Stimulated activated memory B cell treated with anti-CD40 and anti-IgM and Interleukin-4, amounts not matched to agents 10 μg/mL and 1 μg/mL and 100 μg/mL, for 72 hours (primary cell): ENCODE data around the gene MAP2K4.

Experiments used
- ATAC-seq: fragments of 150-1000 bp; cut with Tn5 transposase; 2 replicates; pipeline ENCODE4 v1.10.0; 2021
- H3K27ac Mint-ChIP-seq: one replicate; pipeline ENCODE4 v1.8.0; 2022; ENCODE audit warnings: mild to moderate bottlenecking, mixed read lengths
- H3K27me3 Mint-ChIP-seq: one replicate; pipeline ENCODE4 v1.8.0; 2022; ENCODE audit warnings: mixed read lengths
- H3K36me3 Mint-ChIP-seq: one replicate; pipeline ENCODE4 v1.8.0; 2022; ENCODE audit warnings: mixed read lengths
- H3K4me1 Mint-ChIP-seq: one replicate; pipeline ENCODE4 v1.8.0; 2022; ENCODE audit warnings: mixed read lengths
- H3K4me3 Mint-ChIP-seq: one replicate; pipeline ENCODE4 v1.8.0; 2022; ENCODE audit warnings: mild to moderate bottlenecking, moderate library complexity, mixed read lengths
- H3K9me3 Mint-ChIP-seq: one replicate; pipeline ENCODE4 v1.8.0; 2022; ENCODE audit warnings: mixed read lengths

Gene MAP2K4

DNA sequence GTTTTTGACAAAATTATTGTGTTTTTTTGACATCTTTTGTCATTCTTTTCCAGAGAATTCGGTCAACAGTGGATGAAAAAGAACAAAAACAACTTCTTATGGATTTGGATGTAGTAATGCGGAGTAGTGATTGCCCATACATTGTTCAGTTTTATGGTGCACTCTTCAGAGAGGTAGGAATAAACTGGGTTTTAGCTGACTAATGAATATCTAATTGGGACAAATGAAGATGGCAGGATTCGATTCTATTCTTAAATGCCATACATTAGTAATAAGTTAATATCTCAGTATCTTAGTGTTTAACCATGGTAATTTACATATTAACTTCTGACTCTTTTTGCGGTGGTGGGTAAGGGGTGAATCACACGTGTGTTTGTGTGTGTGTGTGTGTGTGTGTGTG, 74.8 kb downstream of the MAP2K4 start:
- no peaks in the 10 kb centered on the region for H3K9me3 Mint-ChIP-seq
- peaks cover 22% of the 10 kb centered on the region for H3K4me1 Mint-ChIP-seq
- peaks cover 45% of the 10 kb centered on the region for H3K36me3 Mint-ChIP-seq
- no peak overlapping the region for H3K27ac Mint-ChIP-seq
- no peaks in the 10 kb centered on the region for H3K27me3 Mint-ChIP-seq
- ATAC-seq: no peak
- no peak overlapping the region for H3K4me3 Mint-ChIP-seq

DNA sequence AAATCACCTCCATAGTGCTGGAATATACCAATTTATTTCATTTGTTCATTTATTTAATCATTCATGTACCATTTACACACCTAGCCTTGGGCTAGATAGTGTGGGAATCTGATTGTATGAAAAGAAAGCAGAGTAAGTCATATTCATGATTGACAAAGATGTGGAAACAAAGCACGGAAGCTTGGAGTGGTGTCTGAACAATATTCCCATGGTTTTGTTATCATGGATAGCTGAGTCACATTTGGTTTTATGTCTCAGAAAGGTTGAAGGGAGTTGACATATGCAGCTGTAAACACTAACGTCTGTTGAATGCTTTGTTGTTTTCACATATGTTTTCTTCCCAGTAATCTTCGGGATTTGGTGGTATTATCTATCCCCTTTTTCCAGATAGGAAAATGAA, 76.6 kb downstream of the MAP2K4 start:
- H3K4me3 Mint-ChIP-seq: no peak overlapping the region
- H3K9me3 Mint-ChIP-seq: no peaks in the 10 kb centered on the region
- peaks cover 22% of the 10 kb centered on the region for H3K4me1 Mint-ChIP-seq
- H3K36me3 Mint-ChIP-seq: peaks cover 49% of the 10 kb centered on the region
- no peaks in the 10 kb centered on the region for H3K27me3 Mint-ChIP-seq
- no peak for ATAC-seq
- H3K27ac Mint-ChIP-seq: no peak overlapping the region

DNA sequence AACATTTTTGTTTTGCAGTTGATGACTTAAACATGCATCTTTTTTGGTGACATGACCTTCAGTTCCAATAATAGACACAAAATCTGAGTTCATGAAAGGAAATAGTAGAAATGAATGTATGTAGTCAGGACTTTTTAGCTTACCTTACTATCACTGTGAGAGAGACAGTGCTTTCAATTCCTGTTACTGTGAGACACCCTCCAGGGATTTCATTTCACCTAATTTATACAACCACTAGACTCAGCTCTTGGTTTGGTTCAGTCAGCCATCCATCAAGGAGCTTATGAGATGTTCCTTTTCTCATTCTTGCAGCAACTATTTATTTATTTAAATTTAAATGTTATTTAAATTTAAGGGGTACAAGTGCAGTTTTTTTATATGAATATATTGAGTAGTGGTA, 77.9 kb downstream of the MAP2K4 start:
- Mint-ChIP-seq H3K36me3 (peaks cover 55% of the 10 kb centered on the region), H3K27me3 (no peaks in the 10 kb centered on the region), H3K4me3 (no peak overlapping the region), H3K9me3 (no peaks in the 10 kb centered on the region), H3K27ac (no peak overlapping the region), H3K4me1 (peaks cover 22% of the 10 kb centered on the region)
- ATAC-seq: peak; percentile 97

DNA sequence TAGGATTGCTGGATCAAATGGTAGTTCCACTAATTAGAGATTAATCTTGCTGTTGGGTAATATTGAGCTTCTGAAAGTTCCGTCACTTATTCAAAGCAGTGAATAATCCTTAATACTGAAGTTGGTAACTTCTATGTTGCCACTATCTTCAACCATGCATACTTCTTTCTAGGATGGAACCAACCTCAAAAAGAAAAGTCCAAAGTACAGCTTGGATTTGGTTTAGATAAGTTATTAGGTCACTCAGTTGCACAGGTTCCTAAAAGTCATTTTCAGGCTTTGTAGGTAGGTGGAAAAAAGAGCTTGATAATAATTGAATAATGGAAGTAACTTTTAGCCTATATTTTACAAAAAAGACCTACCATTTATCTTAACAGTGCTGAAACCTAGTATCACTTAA, 78.7 kb downstream of the MAP2K4 start:
- Mint-ChIP-seq H3K4me3 (no peak overlapping the region), H3K27me3 (no peaks in the 10 kb centered on the region), H3K27ac (no peak overlapping the region), H3K4me1 (peaks cover 22% of the 10 kb centered on the region), H3K36me3 (peaks cover 57% of the 10 kb centered on the region), H3K9me3 (no peaks in the 10 kb centered on the region)
- ATAC-seq: no peak

DNA sequence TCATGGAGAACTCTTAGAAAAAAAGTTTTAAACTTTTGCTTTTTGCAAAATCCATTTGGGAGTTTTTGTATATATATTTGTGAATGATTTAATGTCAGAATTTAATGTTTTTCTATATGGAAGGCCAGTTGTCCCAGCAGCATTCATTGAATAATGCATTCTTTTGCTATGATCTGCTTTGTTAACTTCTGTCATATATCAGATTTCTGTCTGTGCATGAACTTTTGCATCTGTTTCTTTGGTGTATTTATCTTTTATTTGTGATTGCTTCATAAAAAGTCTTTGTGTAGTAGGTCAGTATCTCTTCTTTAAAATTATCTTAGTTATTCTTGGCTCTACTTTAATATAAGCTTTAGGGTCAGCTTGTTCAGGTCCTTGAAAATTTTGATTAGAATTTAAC, 84.2 kb downstream of the MAP2K4 start:
- peaks cover 13% of the 10 kb centered on the region for H3K4me1 Mint-ChIP-seq
- H3K27me3 Mint-ChIP-seq: no peaks in the 10 kb centered on the region
- no peak overlapping the region for H3K4me3 Mint-ChIP-seq
- no peaks in the 10 kb centered on the region for H3K9me3 Mint-ChIP-seq
- H3K36me3 Mint-ChIP-seq: peaks cover 39% of the 10 kb centered on the region
- no peak overlapping the region for H3K27ac Mint-ChIP-seq
- ATAC-seq: no peak

DNA sequence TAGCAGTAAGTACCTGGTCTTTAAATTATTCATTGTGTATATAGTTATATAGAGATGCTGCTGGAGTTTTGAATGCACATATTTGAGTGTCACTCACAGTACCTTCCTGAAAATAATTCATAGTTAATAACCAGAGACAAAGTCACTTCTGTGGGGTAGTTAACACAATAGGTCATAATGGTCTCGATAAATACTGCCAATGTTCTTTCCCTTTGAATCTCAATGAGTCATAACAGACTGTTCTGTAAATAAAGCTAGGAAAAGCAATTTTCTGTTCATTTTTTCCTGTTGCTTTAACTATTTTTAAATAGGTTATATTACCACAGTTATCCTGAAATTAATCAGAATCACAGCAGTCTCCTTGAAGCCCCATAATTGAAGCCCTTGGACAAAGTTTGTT, 87.2 kb downstream of the MAP2K4 start:
- Mint-ChIP-seq H3K27me3 (no peaks in the 10 kb centered on the region), H3K9me3 (no peaks in the 10 kb centered on the region), H3K36me3 (peaks cover 42% of the 10 kb centered on the region), H3K27ac (no peak overlapping the region), H3K4me1 (peaks cover 7% of the 10 kb centered on the region), H3K4me3 (no peak overlapping the region)
- no peak for ATAC-seq

DNA sequence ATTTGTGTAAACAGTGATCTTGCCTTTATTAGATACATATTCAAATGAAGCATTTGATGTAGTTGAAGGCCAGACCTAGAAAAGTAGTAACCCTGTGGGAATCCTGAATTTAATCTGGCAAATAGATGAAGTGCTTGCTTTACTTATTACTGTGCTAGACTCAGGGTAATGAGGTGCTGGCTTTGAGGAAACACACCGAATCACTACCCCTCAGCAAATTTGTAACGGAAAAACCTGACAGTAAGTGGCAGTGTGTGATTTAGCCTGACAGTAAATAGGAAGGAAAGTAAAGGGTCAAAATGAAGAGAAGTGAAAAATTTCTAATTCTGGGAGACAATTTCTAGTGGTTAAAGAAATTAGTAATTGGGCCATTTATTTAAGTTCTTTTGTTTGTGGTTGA, 90.2 kb downstream of the MAP2K4 start:
- Mint-ChIP-seq H3K27ac (no peak overlapping the region), H3K36me3 (peaks cover 54% of the 10 kb centered on the region)

DNA sequence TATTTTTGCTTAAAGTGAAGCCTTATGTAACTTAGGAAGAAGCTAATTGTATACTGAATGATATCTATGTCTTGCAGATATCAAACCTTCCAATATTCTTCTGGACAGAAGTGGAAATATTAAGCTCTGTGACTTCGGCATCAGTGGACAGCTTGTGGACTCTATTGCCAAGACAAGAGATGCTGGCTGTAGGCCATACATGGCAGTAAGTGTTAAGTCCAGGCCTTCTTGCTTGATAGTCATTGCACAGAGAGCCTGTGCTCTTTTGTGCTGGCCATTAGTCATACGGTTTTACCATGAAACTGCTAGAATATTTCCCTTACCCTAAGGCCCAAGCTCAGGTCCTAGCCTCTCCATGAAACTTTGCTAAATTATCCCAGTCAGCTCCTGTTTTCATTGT, 92.5 kb downstream of the MAP2K4 start:
- Mint-ChIP-seq H3K9me3 (no peaks in the 10 kb centered on the region), H3K4me3 (no peak overlapping the region), H3K27me3 (no peaks in the 10 kb centered on the region), H3K36me3 (peaks cover 68% of the 10 kb centered on the region), H3K27ac (no peak overlapping the region), H3K4me1 (no peaks in the 10 kb centered on the region)
- no peak for ATAC-seq

More for the DNA sequence above, 90.2 kb downstream of the MAP2K4 start:
- no peak for ATAC-seq
- Mint-ChIP-seq H3K4me1 (peaks cover 1% of the 10 kb centered on the region), H3K27me3 (no peaks in the 10 kb centered on the region), H3K4me3 (no peak overlapping the region), H3K9me3 (no peaks in the 10 kb centered on the region)

DNA sequence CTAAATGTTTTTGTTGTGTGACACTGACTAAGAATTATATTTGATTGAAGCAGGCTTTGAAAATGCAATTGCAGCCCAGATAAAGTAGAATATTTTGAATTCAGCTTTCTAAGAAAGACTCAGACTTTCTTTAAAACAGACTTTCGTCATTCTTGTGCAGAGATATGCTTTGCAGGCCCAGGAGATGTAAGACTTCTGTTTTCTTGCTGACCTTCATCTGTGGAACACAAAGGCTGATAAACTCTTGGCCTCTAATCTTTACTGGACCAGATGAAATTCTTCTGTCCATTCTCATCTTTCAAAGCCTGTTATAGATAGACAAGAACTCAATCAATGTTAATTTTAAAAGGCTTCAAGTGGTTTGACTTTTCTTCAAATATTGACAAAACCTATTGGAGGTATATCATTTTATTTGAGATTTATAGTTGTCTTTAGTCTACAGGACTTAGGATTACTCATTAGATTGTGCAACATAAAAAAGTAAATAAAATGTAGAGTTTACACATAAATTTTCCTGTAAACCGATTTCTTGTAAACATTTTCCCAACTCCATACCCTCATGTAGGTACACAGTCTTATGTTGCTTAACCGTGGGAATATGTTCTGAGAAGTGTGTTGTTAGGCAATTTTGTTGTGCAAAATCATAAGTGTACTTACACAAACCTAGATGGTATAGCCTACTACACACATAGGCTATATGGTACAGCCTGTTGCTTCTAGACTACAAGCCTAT, 94.2 kb downstream of the MAP2K4 start:
- no peak for ATAC-seq
- no peaks in the 10 kb centered on the region for H3K27me3 Mint-ChIP-seq

DNA sequence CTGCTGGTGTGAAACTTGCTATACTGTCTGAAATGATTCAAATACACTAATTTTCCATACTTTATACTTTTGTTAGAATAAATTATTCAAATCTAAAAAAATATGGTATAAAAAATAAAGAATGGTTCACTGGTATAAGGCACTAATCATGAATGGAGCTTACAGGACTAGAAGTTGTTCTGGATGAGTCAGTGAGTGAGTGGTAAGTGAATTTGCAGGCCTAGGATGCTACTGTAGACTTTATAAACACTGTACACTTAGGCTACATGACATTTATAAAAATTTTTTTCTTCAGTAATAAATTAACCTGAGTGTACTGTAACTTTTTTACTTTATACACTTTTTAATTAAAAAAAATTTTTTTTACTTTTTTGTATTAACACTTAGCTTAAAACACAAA, 95.5 kb downstream of the MAP2K4 start:
- no peak overlapping the region for H3K4me3 Mint-ChIP-seq
- no peaks in the 10 kb centered on the region for H3K9me3 Mint-ChIP-seq
- H3K4me1 Mint-ChIP-seq: no peaks in the 10 kb centered on the region
- peaks cover 72% of the 10 kb centered on the region for H3K36me3 Mint-ChIP-seq
- H3K27me3 Mint-ChIP-seq: no peaks in the 10 kb centered on the region
- no peak overlapping the region for H3K27ac Mint-ChIP-seq
- no peak for ATAC-seq

More for the DNA sequence above, 94.2 kb downstream of the MAP2K4 start:
- Mint-ChIP-seq H3K27ac (no peak overlapping the region), H3K4me3 (no peak overlapping the region), H3K9me3 (no peaks in the 10 kb centered on the region), H3K4me1 (no peaks in the 10 kb centered on the region), H3K36me3 (peaks cover 79% of the 10 kb centered on the region)

DNA sequence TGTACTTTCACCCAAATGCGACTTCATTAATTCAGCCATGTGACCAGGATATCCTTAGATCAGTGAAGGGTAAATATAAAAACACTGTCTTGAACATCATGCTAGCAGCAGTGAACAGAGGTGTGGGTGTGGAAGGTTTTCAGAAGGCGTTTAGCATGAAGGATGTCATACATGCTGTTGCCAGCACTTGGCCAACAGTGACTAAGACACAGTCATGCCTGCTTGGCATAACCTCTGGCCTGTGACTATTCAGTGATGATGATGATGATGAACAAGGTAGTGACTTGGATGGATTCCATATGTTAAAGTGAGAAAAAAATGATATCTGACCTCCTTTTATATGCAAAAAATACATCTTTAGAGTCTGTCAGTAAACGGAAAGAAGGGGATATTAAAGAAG, 97.9 kb downstream of the MAP2K4 start:
- H3K27ac Mint-ChIP-seq: no peak overlapping the region
- peaks cover 65% of the 10 kb centered on the region for H3K36me3 Mint-ChIP-seq
- H3K9me3 Mint-ChIP-seq: no peaks in the 10 kb centered on the region
- H3K4me3 Mint-ChIP-seq: no peak overlapping the region
- no peak for ATAC-seq
- peaks cover 5% of the 10 kb centered on the region for H3K4me1 Mint-ChIP-seq
- no peaks in the 10 kb centered on the region for H3K27me3 Mint-ChIP-seq

DNA sequence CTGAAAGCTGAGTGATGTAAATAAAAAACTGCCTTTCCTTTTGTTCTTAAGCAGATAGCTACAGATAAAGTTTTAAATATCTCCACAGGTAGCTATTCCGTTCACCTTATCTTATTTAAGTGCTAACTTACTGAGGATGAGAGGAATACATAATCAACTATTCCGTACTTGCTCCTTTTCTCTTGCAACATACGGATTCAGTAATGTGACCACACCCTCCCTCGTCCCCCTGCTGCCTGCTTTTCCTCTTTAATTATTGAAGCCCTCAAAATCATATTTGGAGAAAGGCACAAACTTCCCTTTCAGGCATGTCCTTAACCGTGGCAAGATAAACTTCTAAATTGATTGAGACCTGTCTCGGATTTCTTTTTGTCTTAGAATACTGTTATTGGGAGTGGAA, 101.4 kb downstream of the MAP2K4 start:
- no peak overlapping the region for H3K27ac Mint-ChIP-seq
- no peak for ATAC-seq
- no peaks in the 10 kb centered on the region for H3K27me3 Mint-ChIP-seq
- H3K36me3 Mint-ChIP-seq: peaks cover 73% of the 10 kb centered on the region
- H3K4me3 Mint-ChIP-seq: no peak overlapping the region
- peaks cover 7% of the 10 kb centered on the region for H3K4me1 Mint-ChIP-seq
- H3K9me3 Mint-ChIP-seq: peaks cover 3% of the 10 kb centered on the region

DNA sequence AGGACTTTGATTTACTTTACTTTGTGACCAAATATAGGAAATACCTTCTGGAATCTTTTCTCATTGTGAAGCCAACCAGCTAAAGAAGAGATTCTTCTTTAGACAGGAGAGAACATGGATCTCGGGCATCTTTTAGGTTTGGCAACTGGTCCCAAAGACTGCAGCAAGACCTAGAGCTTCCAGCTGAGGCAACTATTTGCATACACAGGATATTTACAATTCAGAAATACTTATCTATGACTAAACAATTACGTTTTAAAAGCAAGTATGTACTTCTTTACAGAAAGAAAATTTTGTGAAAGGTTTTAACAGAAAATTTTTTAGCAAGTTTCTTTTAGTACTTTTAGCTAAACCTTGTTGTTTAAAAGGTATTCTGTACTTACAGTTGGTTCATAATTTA, 106.5 kb downstream of the MAP2K4 start:
- Mint-ChIP-seq H3K4me3 (no peak overlapping the region), H3K9me3 (peaks cover 3% of the 10 kb centered on the region), H3K4me1 (peaks cover 7% of the 10 kb centered on the region), H3K27ac (no peak overlapping the region), H3K36me3 (peaks cover 91% of the 10 kb centered on the region), H3K27me3 (no peaks in the 10 kb centered on the region)
- ATAC-seq: no peak

DNA sequence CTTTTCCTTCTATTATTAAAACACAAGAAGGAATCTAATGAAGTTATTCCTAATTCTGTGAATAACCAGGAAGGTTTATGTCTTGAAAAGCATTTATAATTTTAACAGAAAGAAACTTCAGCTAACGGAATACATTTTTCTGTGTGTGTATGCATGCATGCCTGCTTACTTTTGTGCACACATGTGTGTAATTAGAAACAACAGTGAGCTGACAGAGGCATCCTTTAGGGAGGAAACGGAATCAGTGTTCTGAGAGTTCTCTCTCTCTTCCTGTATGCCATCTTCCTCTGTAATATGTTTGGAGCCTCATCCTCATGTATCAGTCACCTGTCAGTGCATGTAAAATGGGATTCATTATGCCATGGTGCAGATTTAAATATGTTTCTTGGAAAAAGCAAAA, 107.0 kb downstream of the MAP2K4 start:
- no peak for ATAC-seq
- Mint-ChIP-seq H3K4me1 (peaks cover 7% of the 10 kb centered on the region), H3K9me3 (peaks cover 3% of the 10 kb centered on the region), H3K27me3 (no peaks in the 10 kb centered on the region), H3K27ac (no peak overlapping the region), H3K36me3 (peaks cover 93% of the 10 kb centered on the region), H3K4me3 (no peak overlapping the region)

DNA sequence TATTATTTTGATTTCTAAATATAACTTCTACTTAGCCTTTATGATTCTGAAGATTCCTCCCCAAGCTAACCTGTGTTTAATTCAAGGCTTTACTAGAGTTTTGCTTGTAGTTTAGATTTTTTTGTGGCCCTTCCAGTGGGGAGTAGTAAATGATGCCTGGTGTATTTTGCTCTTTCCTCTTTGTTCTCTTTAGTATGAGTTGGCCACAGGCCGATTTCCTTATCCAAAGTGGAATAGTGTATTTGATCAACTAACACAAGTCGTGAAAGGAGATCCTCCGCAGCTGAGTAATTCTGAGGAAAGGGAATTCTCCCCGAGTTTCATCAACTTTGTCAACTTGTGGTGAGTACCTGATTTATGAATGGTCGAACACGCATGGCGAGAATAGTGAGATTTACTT, 108.3 kb downstream of the MAP2K4 start:
- H3K27me3 Mint-ChIP-seq: no peaks in the 10 kb centered on the region
- H3K4me1 Mint-ChIP-seq: no peaks in the 10 kb centered on the region
- ATAC-seq: no peak
- H3K9me3 Mint-ChIP-seq: peaks cover 3% of the 10 kb centered on the region
- no peak overlapping the region for H3K27ac Mint-ChIP-seq
- H3K4me3 Mint-ChIP-seq: no peak overlapping the region
- H3K36me3 Mint-ChIP-seq: peaks cover 93% of the 10 kb centered on the region

DNA sequence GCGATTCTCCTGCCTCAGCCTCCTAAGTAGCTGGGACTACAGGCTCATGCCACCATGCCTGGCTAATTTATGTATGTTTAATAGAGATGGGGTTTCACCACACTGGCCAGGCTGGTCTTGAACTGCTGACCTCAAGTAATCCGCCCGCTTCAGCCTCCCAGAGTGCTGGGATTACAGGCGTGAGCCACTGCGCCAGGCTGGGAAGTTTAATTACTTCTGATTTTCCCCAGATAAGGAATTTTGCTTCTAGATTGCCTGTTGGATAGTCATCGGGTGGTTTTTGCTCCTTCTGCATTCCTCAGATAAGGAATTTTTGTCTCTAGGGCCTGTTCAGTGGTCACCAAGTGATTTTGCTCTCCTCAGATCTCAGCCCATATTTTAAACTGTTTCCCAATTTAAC, 112.5 kb downstream of the MAP2K4 start:
- no peak overlapping the region for H3K27ac Mint-ChIP-seq
- peaks cover 12% of the 10 kb centered on the region for H3K9me3 Mint-ChIP-seq
- peaks cover 97% of the 10 kb centered on the region for H3K36me3 Mint-ChIP-seq
- H3K4me3 Mint-ChIP-seq: no peak overlapping the region
- no peaks in the 10 kb centered on the region for H3K27me3 Mint-ChIP-seq
- ATAC-seq: no peak
- H3K4me1 Mint-ChIP-seq: no peaks in the 10 kb centered on the region
